ENCODE data around the gene SERINC5. TPM values are rescaled to one million over a fixed set of nuclear protein-coding genes. Genes with fewer than 3 reads are reported as not detected.

The SERINC5 gene
- total RNA-seq, 3 donors from 2014 or later (not counting 1 experiment from before 2014, with no cell fraction given) = 6.8 to 18.9 (median 14.5) TPM

GRCh38 chr5:80190960-80191359, 64.9 kb downstream of the SERINC5 start:
- peaks cover 8% of the 10 kb centered on the region for H3K4me1 ChIP-seq (ENCODE audit: control insufficient read depth, insufficient read depth, low read length)
- intact Hi-C loops (cut with micrococcal nuclease) = no loop called here
- H3K36me3 Mint-ChIP-seq = no peaks in the 10 kb centered on the region
- H3K27me3 ChIP-seq (ENCODE audit: control insufficient read depth, insufficient read depth, low read length) = no peaks in the 10 kb centered on the region
- H3K9me3 Mint-ChIP-seq = no peaks in the 10 kb centered on the region
- peaks cover 55 to 56% of the 10 kb centered on the region in 2 donors for H3K4me1 Mint-ChIP-seq
- peak overlapping the region; percentile 56 for H3K4me3 Mint-ChIP-seq
- no peak overlapping the region for H3K4me3 ChIP-seq (ENCODE audit: low read length)
- H3K36me3 ChIP-seq (ENCODE audit: control insufficient read depth, insufficient read depth, low read length) = no peaks in the 10 kb centered on the region
- 55% methylated on average over 3 of the region's 3 CpGs for WGBS (ENCODE audit: insufficient coverage)
- H3K9me3 ChIP-seq (ENCODE audit: control insufficient read depth, insufficient read depth, low read length) = no peaks in the 10 kb centered on the region
- H3K27ac Mint-ChIP-seq = peak overlapping the region in 1 of 2 donors; percentile 8
- no peak overlapping the region for H3K27ac ChIP-seq (ENCODE audit: low read length)
- no peaks in the 10 kb centered on the region for H3K27me3 Mint-ChIP-seq (ENCODE audit: low read depth in 2 of 2)
- peak in 1 of 2 donors; percentile 47 for DNase-seq
- TF ChIP-seq CTCF (IDR thresholded peaks at IDR 0.05) = no peak
- no peak for ATAC-seq

- Histone ChIP-seq H3K9me3 (ENCODE audit: control insufficient read depth, insufficient read depth, low read length) (no peaks in the 10 kb centered on the region), H3K4me3 (ENCODE audit: low read length) (no peak overlapping the region), H3K27me3 (ENCODE audit: control insufficient read depth, insufficient read depth, low read length) (no peaks in the 10 kb centered on the region), H3K4me1 (ENCODE audit: control insufficient read depth, insufficient read depth, low read length) (peaks cover 8% of the 10 kb centered on the region), H3K36me3 (ENCODE audit: control insufficient read depth, insufficient read depth, low read length) (no peaks in the 10 kb centered on the region), H3K27ac (ENCODE audit: low read length) (no peak overlapping the region)
- Mint-ChIP-seq H3K4me3 (peak overlapping the region; percentile 90), H3K4me1 (peaks cover 61 to 65% of the 10 kb centered on the region in 2 donors), H3K36me3 (no peaks in the 10 kb centered on the region), H3K27me3 (ENCODE audit: low read depth in 2 of 2) (no peaks in the 10 kb centered on the region), H3K27ac (peak overlapping the region in 1 of 2 donors; percentile 80), H3K9me3 (no peaks in the 10 kb centered on the region)
- no peak for TF ChIP-seq CTCF (IDR thresholded peaks at IDR 0.05)
- 87% methylated on average over 3 of the region's 3 CpGs for WGBS (ENCODE audit: insufficient coverage)
- ATAC-seq (no peak), DNase-seq (peak in 1 of 2 donors; percentile 34)
- intact Hi-C loops (cut with micrococcal nuclease) = no loop called here
Observed at GRCh38 chr5:80189701-80190100, 66.1 kb downstream of the SERINC5 start.

- Mint-ChIP-seq H3K27ac (peak overlapping the region; percentile 66 to 80), H3K4me3 (peak overlapping the region; percentile 90), H3K27me3 (ENCODE audit: low read depth in 2 of 2) (no peaks in the 10 kb centered on the region), H3K4me1 (peaks cover 57 to 64% of the 10 kb centered on the region in 2 donors), H3K9me3 (no peaks in the 10 kb centered on the region), H3K36me3 (no peaks in the 10 kb centered on the region)
- WGBS (ENCODE audit: insufficient coverage) = 39% methylated on average over 8 of the region's 8 CpGs
- Histone ChIP-seq H3K4me3 (ENCODE audit: low read length) (no peak overlapping the region), H3K9me3 (ENCODE audit: control insufficient read depth, insufficient read depth, low read length) (no peaks in the 10 kb centered on the region), H3K36me3 (ENCODE audit: control insufficient read depth, insufficient read depth, low read length) (no peaks in the 10 kb centered on the region), H3K27me3 (ENCODE audit: control insufficient read depth, insufficient read depth, low read length) (no peaks in the 10 kb centered on the region), H3K4me1 (ENCODE audit: control insufficient read depth, insufficient read depth, low read length) (peaks cover 8% of the 10 kb centered on the region), H3K27ac (ENCODE audit: low read length) (no peak overlapping the region)
- TF ChIP-seq CTCF (IDR thresholded peaks at IDR 0.05) = no peak
- ATAC-seq (peak in 1 of 3 donors; percentile 63), DNase-seq (peak in 1 of 2 donors; percentile 48)
- intact Hi-C loops (cut with micrococcal nuclease) = no loop called here
Observed at GRCh38 chr5:80189201-80189600, 66.6 kb downstream of the SERINC5 start.
